ENCODE data around the gene PGBD5.

DNA sequence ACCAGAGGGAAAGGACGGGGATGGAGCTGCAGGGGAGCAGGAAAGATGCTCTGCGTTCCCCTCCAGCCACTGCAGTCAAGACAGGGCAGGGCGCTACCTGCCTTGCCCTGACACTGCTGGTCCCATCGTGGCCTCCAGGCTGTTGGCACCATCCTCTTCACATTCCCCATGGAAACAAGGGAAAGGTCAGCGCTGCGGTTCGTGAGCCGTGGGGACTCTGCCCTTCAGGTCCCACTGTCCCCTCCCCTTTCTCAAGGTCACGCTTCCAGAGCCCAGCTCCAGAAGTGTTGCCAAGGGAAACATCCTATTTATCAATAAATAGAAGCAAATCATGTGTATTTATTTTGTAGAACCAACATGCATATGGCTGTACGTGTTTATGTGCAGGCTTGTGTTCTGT lies 56.0 kb downstream of the PGBD5 start:
- TF ChIP-seq POLR2A (IDR thresholded peaks at IDR 0.05) (no peak), CTCF (IDR thresholded peaks at IDR 0.05) (no peak)
